HepG2 (cell line): ENCODE measurements around the gene TCAF2.
"Not testable (repeated sequence)": the region's sequence is repeated elsewhere in the genome, so short reads cannot be mapped to it uniquely, and the experiment has no call there.

ENCODE experiments used
- AGO2 ChIP-seq: fragments of 200-400 bp; formaldehyde crosslinking; optimal IDR thresholded peaks from 2 replicates; pipeline ENCODE3; 2017; ENCODE audit warnings: mild to moderate bottlenecking, low read depth, low read length, moderate library complexity
- CTCF ChIP-seq: sonication (generic); formaldehyde crosslinking; IDR thresholded peaks from 2 replicates; pipeline ENCODE4 v1.5.0; 2020; ENCODE audit warnings: mild to moderate bottlenecking, missing genetic modification reagents, moderate library complexity
- E2F2 ChIP-seq: sonication (generic); formaldehyde crosslinking; IDR thresholded peaks from 2 replicates; pipeline ENCODE4 v1.4.0; 2020; ENCODE audit warnings: missing genetic modification reagents, borderline replicate concordance
- EZH2 ChIP-seq: conservative IDR thresholded peaks from 2 replicates; pipeline ENCODE4 v1.6.1; 2012; ENCODE audit warnings: mild to moderate bottlenecking, low read depth, low read length, moderate library complexity
- JUNB ChIP-seq: sonication (generic); formaldehyde crosslinking; IDR thresholded peaks from 2 replicates; pipeline ENCODE4 v1.8.0; 2022; ENCODE audit warnings: missing genetic modification reagents, mild to moderate bottlenecking, borderline replicate concordance
- MXI1 ChIP-seq: IDR thresholded peaks from 3 replicates; pipeline ENCODE4 v1.6.1; 2012; ENCODE audit warnings: low read depth, low read length, inconsistent platforms, borderline replicate concordance
- NR3C1 ChIP-seq: sonication (generic); formaldehyde crosslinking; IDR thresholded peaks from 2 replicates; pipeline ENCODE4 v1.4.0; 2020; ENCODE audit warnings: missing genetic modification reagents
- POLR2A ChIP-seq, 2 experiments: IDR thresholded peaks; 2 replicates each; pipeline ENCODE4 v1.6.1; 2011; ENCODE audit warnings: low read depth in 2 of 2, low read length in 2 of 2, mild to moderate bottlenecking in 1 of 2, moderate library complexity in 1 of 2; ENCODE audit not compliant: insufficient read depth in 1 of 2
- RFX5 ChIP-seq: IDR thresholded peaks from 2 replicates; pipeline ENCODE4 v1.6.1; 2011; ENCODE audit warnings: low read depth, low read length, improper control_type of control experiment
- SALL2 ChIP-seq: sonication (generic); formaldehyde crosslinking; IDR thresholded peaks from 2 replicates; pipeline ENCODE4 v1.8.1; 2023; ENCODE audit warnings: mild to moderate bottlenecking, missing genetic modification reagents, inconsistent platforms
- SP2 ChIP-seq: sonication (generic); formaldehyde crosslinking; IDR thresholded peaks from 2 replicates; pipeline ENCODE4 v1.5.1; 2020; ENCODE audit warnings: mild to moderate bottlenecking, missing genetic modification reagents
- ZNF496 ChIP-seq: sonication (generic); formaldehyde crosslinking; IDR thresholded peaks from 2 replicates; pipeline ENCODE4 v1.8.1; 2023; ENCODE audit warnings: mild to moderate bottlenecking, moderate library complexity, missing genetic modification reagents; ENCODE audit not compliant: insufficient replicate concordance
- ZNF550 ChIP-seq: sonication (generic); formaldehyde crosslinking; IDR thresholded peaks from 2 replicates; pipeline ENCODE4 v1.4.0; 2020; ENCODE audit warnings: mild to moderate bottlenecking, missing genetic modification reagents, borderline replicate concordance

GRCh38 chr7:143632506-143632905, 11.7 kb downstream of the TCAF2 start:
- TF ChIP-seq RFX5; ZNF550 (CRISPR knock-in tag); ZNF496; AGO2; NR3C1; POLR2A (IDR thresholded peaks at IDR 0.05; ENCODE audit: insufficient read depth in 1 of 2, low read depth in 2 of 2, low read length in 2 of 2); CTCF (CRISPR knock-in tag); EZH2; E2F2 (CRISPR knock-in tag); JUNB (CRISPR knock-in tag); SP2 (CRISPR knock-in tag); SALL2 (CRISPR knock-in tag); MXI1: not testable (repeated sequence)
